OCI-LY3 (cell line): ENCODE data around the gene NQO1.

Experiments
- CTCF ChIP-seq: fragments of 200-600, 300-600 bp; sonication (generic); IDR thresholded peaks from 2 replicates; pipeline ENCODE4 v1.5.1; 2014; ENCODE audit warnings: antibody characterized with exemption, low read length, low read depth
- EZH2phosphoT487 ChIP-seq: fragments of 200-600 bp; shearing (Covaris generic); IDR thresholded peaks from 2 replicates; pipeline ENCODE4 v1.6.1; 2018; ENCODE audit warnings: antibody characterized with exemption, mixed run types, low read depth

- no peak for TF ChIP-seq CTCF
- no peak for TF ChIP-seq EZH2phosphoT487
Measured at GRCh38 chr16:69754143-69754468, 27.7 kb upstream of the NQO1 start.
